Measurements from ENCODE around the gene LRPAP1. TPM values are rescaled to one million over a fixed set of nuclear protein-coding genes. Genes with fewer than 3 reads are reported as not detected.

The LRPAP1 gene
- polyA plus RNA-seq, 1 donor (not counting 4 experiments of a cell fraction or from before 2014, with no cell fraction given): 121 TPM

- Histone ChIP-seq H3K4me1 (ENCODE audit: control insufficient read depth, extremely low read depth, insufficient read depth, low read length) (no peaks in the 10 kb centered on the region), H3K27me3 (ENCODE audit: control insufficient read depth, extremely low read depth, insufficient read depth, low read length) (no peaks in the 10 kb centered on the region), H3K4me3 (ENCODE audit: control insufficient read depth in 2 of 3, extremely low read depth in 1 of 3, insufficient read depth in 2 of 3, low read depth in 1 of 3, low read length in 3 of 3) (no peak overlapping the region), H3K9me3 (ENCODE audit: control insufficient read depth, low read depth, low read length) (no peaks in the 10 kb centered on the region), H3K79me2 (ENCODE audit: control insufficient read depth, insufficient read depth, low read length) (peaks cover 6% of the 10 kb centered on the region), H3K9me1 (ENCODE audit: control insufficient read depth, extremely low read depth, insufficient read depth, low read length) (no peaks in the 10 kb centered on the region), H3K9ac (ENCODE audit: control insufficient read depth, extremely low read depth, insufficient read depth, low read length) (no peak overlapping the region), H3K36me3 (ENCODE audit: control insufficient read depth in 2 of 2, extremely low read depth in 1 of 2, insufficient read depth in 2 of 2, low read length in 2 of 2) (peaks cover 28 to 40% of the 10 kb centered on the region in 2 experiments), H4K20me1 (ENCODE audit: control insufficient read depth, extremely low read depth, insufficient read depth, low read length) (no peaks in the 10 kb centered on the region), H3K4me2 (ENCODE audit: control insufficient read depth, extremely low read depth, insufficient read depth, low read depth, low read length) (no peak overlapping the region), H2AFZ (ENCODE audit: control insufficient read depth, low read length) (no peak overlapping the region), H3K27ac (ENCODE audit: control insufficient read depth, insufficient read depth, low read length) (no peak overlapping the region)
- DNase-seq (ENCODE audit: low read depth, low spot score): no peak
- dilution Hi-C loops (cut with MboI; ENCODE audit: extremely low pct_ligation_motif_present, low sequenced_read_pairs): no loop called here
- no peak for TF ChIP-seq EZH2 (IDR thresholded peaks at IDR 0.05; ENCODE audit: low read length)
- TF ChIP-seq CTCF (optimal IDR thresholded peaks at IDR 0.05 in 1 of 3, IDR thresholded peaks at IDR 0.05 in 1 of 3, conservative IDR thresholded peaks at IDR 0.05 in 1 of 3; ENCODE audit: extremely low read depth in 1 of 3, insufficient read depth in 2 of 3, low read length in 3 of 3): no peak
- no peak for FAIRE-seq
These were observed 10.4 kb downstream of the LRPAP1 start for GRCh38 chr4:3521621-3522325.

GRCh38 chr4:3520796-3521600 lies 11.2 kb downstream of the LRPAP1 start:
- Histone ChIP-seq H3K27ac (ENCODE audit: control insufficient read depth, insufficient read depth, low read length) (no peak overlapping the region), H3K4me3 (ENCODE audit: control insufficient read depth in 2 of 3, extremely low read depth in 1 of 3, insufficient read depth in 2 of 3, low read depth in 1 of 3, low read length in 3 of 3) (no peak overlapping the region), H3K9ac (ENCODE audit: control insufficient read depth, extremely low read depth, insufficient read depth, low read length) (no peak overlapping the region), H4K20me1 (ENCODE audit: control insufficient read depth, extremely low read depth, insufficient read depth, low read length) (no peaks in the 10 kb centered on the region), H3K4me1 (ENCODE audit: control insufficient read depth, extremely low read depth, insufficient read depth, low read length) (no peaks in the 10 kb centered on the region), H3K9me1 (ENCODE audit: control insufficient read depth, extremely low read depth, insufficient read depth, low read length) (no peaks in the 10 kb centered on the region), H3K27me3 (ENCODE audit: control insufficient read depth, extremely low read depth, insufficient read depth, low read length) (no peaks in the 10 kb centered on the region), H3K36me3 (ENCODE audit: control insufficient read depth in 2 of 2, extremely low read depth in 1 of 2, insufficient read depth in 2 of 2, low read length in 2 of 2) (peaks cover 36 to 40% of the 10 kb centered on the region in 2 experiments), H3K79me2 (ENCODE audit: control insufficient read depth, insufficient read depth, low read length) (peaks cover 3% of the 10 kb centered on the region), H2AFZ (ENCODE audit: control insufficient read depth, low read length) (no peak overlapping the region), H3K9me3 (ENCODE audit: control insufficient read depth, low read depth, low read length) (no peaks in the 10 kb centered on the region), H3K4me2 (ENCODE audit: control insufficient read depth, extremely low read depth, insufficient read depth, low read depth, low read length) (no peak overlapping the region)
- no peak for FAIRE-seq
- no peak for DNase-seq (ENCODE audit: low read depth, low spot score)
- dilution Hi-C loops (cut with MboI; ENCODE audit: extremely low pct_ligation_motif_present, low sequenced_read_pairs): no loop called here
- TF ChIP-seq CTCF (optimal IDR thresholded peaks at IDR 0.05 in 1 of 3, IDR thresholded peaks at IDR 0.05 in 1 of 3, conservative IDR thresholded peaks at IDR 0.05 in 1 of 3; ENCODE audit: extremely low read depth in 1 of 3, insufficient read depth in 2 of 3, low read length in 3 of 3): no peak
- no peak for TF ChIP-seq EZH2 (IDR thresholded peaks at IDR 0.05; ENCODE audit: low read length)

All from keratinocyte (primary cell).